NCI-H345 treated with DMSO at 0.1 percent for 48 hours (cell line): ENCODE data around the gene KIFAP3.
"Not testable (repeated sequence)": the region's sequence is repeated elsewhere in the genome, so short reads cannot be mapped to it uniquely, and the experiment has no call there.

Experiments
- DNase-seq: peaks from one replicate; lab custom pipeline; 2025; ENCODE audit not compliant: unreplicated experiment; lab: John Stamatoyannopoulos, UW

The KIFAP3 gene

GRCh38 chr1:170074250-170075157 lies at the start of gene KIFAP3:
KIFAP3 (minus strand) TSS chr1:170074695; CDS start chr1:170074467, 228 bp downstream.
- DNase-seq: peak; percentile 94

- no peak for DNase-seq
These were observed 47.9 kb upstream of the KIFAP3 start for GRCh38 chr1:170122366-170122765.

- DNase-seq: no peak
These were observed 40.4 kb upstream of the KIFAP3 start for GRCh38 chr1:170114906-170115305.

- not testable (repeated sequence) for DNase-seq
These were observed 38.6 kb upstream of the KIFAP3 start for GRCh38 chr1:170113140-170113539.

GRCh38 chr1:170097449-170097948 lies 23.0 kb upstream of the KIFAP3 start:
- no peak for DNase-seq

GRCh38 chr1:170096806-170097340 lies 22.4 kb upstream of the KIFAP3 start:
- DNase-seq: no peak

DNA sequence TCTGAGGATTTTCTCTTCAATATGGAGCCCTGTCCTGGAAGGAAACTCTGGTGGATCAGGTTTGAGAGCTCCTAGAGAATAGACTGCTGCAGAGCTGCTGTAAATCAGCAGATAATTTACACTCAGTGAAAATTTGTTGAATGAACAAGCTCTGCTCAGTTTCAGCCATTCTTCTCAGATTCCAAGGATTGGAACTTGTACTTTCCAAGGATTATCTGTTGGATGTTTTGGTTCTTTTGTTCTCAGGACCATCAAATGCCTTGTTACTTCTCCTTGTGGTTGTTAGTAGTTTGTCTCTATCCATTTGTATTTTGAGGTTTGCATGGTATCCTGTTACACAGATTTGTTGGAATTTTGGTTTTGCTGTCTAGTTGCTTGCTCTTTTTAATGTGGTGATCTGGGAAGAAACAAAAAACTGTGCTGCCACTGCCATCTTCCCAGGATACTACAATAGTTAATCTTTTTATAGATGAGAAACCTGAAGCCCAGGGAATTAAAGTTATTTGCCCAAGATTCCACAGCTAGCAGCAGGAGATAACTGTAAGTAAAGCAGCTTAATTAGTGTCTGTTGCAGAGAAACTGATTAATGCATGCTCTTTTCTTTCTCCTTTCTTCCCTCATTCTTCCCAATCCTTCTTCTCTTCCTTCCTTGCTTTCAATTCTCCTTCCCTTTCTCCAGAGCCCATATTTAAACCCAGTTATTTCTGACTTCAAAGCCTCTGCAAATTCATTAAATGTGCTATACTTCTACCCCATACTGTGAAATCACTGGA lies 21.7 kb upstream of the KIFAP3 start:
- DNase-seq: no peak

DNA sequence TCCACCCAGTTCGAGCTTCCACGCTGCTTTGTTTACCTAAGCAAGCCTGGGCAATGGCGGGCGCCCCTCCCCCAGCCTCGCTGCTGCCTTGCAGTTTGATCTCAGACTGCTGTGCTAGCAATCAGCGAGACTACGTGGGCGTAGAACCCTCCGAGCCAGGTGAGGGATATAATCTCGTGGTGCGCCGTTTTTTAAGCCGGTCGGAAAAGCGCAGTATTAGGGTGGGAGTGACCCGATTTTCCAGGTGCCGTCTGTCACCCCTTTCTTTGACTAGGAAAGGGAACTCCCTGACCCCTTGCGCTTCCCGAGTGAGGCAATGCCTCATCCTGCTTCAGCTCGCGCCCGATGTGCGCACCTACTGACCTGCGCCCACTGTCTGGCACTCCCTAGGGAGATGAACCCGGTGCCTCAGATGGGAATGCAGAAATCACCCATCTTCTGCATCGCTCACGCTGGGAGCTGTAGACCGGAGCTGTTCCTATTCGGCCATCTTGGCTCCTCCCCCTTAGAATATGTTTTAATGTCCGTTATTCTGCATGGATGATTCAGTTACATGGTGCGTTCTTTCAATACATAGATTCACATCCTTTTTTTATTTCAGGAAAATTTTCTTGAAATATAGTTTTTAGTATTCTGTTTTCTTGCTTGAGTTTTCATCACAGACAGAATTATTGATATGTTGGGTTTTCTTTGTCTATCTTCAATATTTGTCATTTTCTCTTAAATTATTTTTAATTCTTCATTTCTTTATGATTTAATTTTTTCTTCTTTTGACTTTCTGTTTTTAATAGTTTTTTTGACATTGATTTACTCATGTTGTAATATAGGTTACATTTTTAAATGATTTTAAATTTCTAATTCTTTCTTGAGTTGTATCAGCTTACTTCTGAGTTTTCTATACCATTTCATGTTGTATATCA lies 20.5 kb upstream of the KIFAP3 start:
- DNase-seq: not testable (repeated sequence)

DNA sequence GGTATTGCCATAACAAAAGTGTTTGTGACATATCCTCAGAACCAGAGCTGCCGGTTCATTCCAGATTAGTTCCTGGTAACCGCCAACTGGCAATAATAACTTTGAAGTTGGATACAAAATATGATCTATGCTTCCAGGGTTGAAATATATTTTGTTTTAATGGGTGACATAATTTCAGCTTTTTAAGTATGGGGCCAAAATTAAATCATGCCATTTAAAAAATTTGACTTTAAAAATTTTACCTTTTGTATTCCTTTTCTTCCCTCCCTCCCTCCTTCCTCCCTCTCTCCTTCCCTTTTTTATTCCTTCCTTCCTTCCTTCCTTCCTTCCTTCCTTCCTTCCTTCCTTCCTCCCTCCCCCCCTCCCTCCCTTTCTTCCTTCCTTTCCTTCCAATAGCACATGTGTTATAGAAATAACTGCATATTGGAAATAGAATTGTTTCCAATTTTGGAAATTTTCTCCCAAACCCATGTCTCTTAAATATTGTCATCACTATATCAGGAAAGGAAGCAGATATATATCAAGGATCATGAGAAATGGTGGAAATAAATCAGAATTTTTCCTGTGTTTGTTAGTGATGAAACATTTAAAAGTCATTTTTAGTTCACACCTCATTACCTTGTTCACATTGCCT lies 12.0 kb upstream of the KIFAP3 start:
- no peak for DNase-seq

DNA sequence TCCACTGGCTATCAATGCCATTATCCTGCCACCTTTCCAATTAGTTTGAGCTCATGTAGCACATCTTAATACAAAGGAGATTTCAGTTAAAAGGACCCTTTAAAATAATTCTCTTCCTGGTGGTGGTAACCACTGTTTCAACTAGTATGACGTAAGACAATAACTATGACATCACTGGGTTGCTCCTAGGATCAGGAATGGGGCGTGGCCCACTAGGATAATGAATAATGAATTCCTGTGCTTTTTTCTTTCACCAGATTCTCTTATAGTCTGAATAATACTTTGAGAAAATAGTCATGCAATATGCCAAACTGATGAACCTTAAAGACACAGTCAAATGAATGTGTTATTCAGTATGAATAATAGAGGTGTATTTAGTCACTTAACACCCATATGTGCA lies 10.6 kb upstream of the KIFAP3 start:
- no peak for DNase-seq

DNA sequence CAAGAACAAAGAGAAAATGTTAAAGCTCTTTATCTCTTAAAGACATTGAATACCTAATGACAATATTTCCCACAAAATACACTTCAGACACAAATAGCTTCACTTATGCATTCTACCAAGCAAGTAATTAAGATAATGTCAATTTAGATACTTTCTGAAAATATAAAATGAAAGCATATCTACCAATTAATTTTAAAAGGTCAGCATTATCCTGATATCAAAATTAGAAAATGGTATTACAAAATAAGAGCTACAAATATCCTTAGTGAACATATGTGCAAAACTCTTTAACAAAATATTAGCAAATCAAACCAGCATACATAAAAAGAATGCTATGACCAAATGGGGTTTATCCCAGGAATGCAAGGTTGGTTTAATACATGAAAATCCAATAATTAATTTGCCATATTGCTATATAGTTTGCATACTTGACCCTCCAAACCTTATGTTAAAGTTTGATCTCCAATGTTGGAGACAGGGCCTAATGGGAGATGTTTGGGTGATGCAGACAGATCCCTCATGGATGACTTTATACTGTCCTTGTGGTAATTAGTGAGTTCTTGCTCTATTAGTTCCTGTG lies 4.2 kb upstream of the KIFAP3 start:
- DNase-seq: no peak

- no peak for DNase-seq
These were observed 3.4 kb upstream of the KIFAP3 start for GRCh38 chr1:170077926-170078325.

DNA sequence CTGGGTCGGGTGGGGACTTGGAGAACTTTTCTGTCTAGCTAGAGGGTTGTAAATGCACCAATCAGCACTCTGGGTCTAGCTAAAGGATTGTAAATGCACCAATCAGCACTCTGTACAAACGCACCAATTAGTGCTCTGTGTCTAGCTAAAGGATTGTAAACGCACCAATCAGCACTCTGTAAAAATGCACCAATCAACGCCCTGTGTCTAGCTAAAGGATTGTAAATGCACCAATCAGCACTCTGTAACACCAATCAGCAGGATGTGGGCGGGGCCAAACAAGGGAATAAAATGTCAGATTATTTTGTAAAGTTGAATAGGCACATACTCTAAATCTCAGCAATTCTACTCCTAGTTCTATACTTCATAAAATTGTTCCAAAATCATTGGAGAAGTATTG lies 2.5 kb upstream of the KIFAP3 start:
- not testable (repeated sequence) for DNase-seq

DNA sequence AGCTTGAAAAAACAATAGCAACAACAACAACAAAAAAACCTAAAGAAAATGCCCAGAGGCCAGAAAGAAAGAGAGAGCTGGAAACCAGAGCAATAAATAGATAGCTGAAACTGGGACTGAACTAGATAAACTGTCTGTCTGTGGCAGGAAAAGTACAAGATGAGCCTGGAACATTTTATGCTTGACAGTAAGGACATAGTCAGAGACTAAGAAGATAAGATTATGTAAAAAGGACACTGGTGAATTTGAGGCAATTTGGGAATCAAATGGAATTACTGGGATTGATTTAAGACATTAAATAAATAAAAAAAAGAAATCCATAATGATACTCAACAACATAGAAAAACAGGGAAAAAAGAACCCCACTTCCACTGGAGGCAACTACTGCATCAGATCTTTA lies 1.7 kb upstream of the KIFAP3 start:
- no peak for DNase-seq

DNA sequence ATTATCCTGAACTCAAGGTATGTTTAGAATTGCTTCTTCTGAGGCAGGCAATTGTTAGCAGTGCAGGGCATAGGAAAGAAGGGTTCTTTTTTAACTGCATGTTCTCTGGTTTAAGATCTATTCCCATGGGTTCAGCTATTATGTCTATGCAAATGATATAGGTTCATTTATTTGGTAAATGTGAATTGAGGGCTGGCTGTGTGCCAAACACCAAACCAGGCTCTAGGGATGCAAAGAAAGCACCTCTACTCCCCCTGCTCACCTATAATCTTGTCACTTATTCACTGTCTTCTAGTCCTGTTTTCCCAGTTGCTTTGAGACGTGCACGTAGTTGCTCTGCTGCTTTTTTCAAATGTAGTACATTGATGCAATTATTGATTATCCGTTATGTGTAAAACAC lies 691 bp upstream of the KIFAP3 start:
- DNase-seq: no peak

- DNase-seq: no peak
These were observed 624 bp downstream of the KIFAP3 start for GRCh38 chr1:170073893-170074249.

GRCh38 chr1:170071378-170071777 lies 3.1 kb downstream of the KIFAP3 start:
- DNase-seq: no peak

DNA sequence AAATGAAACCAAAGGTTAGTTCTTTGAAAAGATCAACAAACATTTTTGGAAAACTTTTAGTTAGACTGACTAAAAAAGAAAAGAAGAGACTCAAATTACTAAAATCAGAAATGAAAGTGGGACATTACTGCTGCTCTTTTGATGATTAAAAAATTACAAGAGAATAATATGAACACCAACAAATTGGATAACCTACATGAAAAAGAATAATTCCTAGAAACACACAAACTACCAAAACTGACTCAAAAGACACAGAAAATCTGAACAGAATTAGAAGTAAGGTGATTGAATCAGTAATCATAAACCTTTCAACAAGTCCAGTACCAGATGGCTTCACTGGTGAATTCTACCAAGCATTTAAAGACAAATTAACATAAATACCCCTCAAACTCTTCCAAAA lies 5.6 kb downstream of the KIFAP3 start:
- DNase-seq: no peak

DNA sequence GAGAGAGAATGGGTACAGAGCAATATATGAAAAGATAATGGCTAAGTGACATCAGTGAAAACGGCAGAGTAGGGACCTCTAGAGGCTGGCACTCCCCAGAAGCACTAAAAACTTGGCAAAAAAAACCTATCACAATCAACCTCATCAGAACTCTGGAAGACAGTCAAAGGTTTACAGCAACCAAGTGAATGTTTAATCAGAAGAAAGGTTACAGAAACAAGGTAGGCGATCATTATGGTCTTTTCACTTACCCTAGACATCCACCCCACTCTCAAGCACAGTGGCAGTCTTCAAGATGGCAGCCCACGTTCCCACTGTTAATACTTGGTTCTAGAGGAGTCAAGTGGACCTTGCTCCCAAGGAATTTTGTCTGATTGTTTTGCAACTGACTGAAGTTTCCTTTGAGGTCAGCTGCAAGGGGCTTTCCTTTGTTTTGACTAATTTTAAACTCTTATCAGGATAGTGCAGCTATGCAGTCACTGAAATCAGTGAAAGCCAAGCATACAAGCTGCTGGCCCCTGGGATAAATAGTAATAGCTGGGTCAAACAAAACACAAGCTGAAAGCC lies 7.2 kb downstream of the KIFAP3 start:
- DNase-seq: no peak

DNA sequence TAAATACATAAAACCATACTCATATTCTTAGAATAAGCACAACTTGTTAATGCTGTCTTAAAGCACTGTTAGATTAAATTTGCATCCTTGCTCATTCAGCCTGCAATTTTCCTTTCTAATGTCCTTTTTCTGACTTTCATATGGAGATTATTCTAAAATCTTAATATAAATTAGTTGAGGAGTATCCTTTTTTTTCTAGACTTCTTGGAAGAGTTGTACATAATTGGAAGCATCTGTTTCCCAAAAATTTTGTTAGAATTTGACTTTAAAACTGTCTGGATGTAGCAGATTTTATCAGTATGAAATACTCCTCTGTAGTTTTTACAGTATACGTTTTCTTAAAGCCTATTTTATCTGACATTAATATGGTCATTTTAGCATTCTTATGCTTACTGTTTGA lies 9.7 kb downstream of the KIFAP3 start:
- DNase-seq: no peak
